ENCODE measurements around the gene TBL3. TPM values are rescaled to one million over a fixed set of nuclear protein-coding genes. Genes with fewer than 3 reads are reported as not detected.

Gene TBL3
- total and polyA plus RNA-seq, 2 donors (not counting 1 experiment from before 2014, with no cell fraction given), result 31.9 to 52.2 TPM

- Mint-ChIP-seq H3K4me3 (peak overlapping the region; percentile 82), H3K27ac (peak overlapping the region; percentile 68), H3K27me3 (no peaks in the 10 kb centered on the region), H3K4me1 (peaks cover 43% of the 10 kb centered on the region), H3K9me3 (ENCODE audit: insufficient read depth) (no peaks in the 10 kb centered on the region)
- H3K4me3 ChIP-seq (ENCODE audit: control extremely low read depth in 1 of 5, extremely low read depth in 1 of 5, insufficient read depth in 1 of 5, low read depth in 2 of 5, low read length in 4 of 5), result peak overlapping the region; percentile 17 to 67 (median 54)
- peaks cover 0 to 6% of the 10 kb centered on the region in 2 experiments for H3K36me3 ChIP-seq (replicated peaks in 1 of 2; ENCODE audit: control extremely low read depth in 1 of 2, control insufficient read depth in 1 of 2, extremely low read depth in 1 of 2, insufficient read depth in 2 of 2, low read length in 1 of 2)
- peak overlapping the region; percentile 51 for H2AFZ ChIP-seq (ENCODE audit: insufficient read depth, low read depth, low read length, poor library complexity, severe bottlenecking)
- ChIA-PET CTCF (interaction anchor here (1.1 kb wide), 1 partner anchor 51 kb away, joined by 3 read pairs; no protein-coding TSS in a partner anchor), POLR2A (interaction anchor here (1.1 to 1.5 kb wide), 3 partner anchors 18 to 146 kb away, joined by 3 to 5 read pairs (median 4); partner anchors contain the start of genes RPS2 and TRAF7)
- DNase-seq (no peak), ATAC-seq (ENCODE audit: low read depth) (peak; percentile 4)
- no peaks in the 10 kb centered on the region for H3K27me3 ChIP-seq (replicated peaks in 1 of 4; ENCODE audit: control extremely low read depth in 1 of 4, control insufficient read depth in 3 of 4, insufficient read depth in 4 of 4, low read length in 3 of 4)
- no peaks in the 10 kb centered on the region for H3K9me3 ChIP-seq (ENCODE audit: control extremely low read depth in 1 of 3, control insufficient read depth in 2 of 3, insufficient read depth in 1 of 3, low read length in 2 of 3)
- TF ChIP-seq EZH2 (IDR thresholded peaks at IDR 0.05; ENCODE audit: borderline replicate concordance, insufficient read depth, low read depth, low read length, poor library complexity, severe bottlenecking), result no peak
- TF ChIP-seq CTCF (IDR thresholded peaks at IDR 0.05), result no peak
- peak overlapping the region in 1 of 2 donors; percentile 77 for H3K27ac ChIP-seq (ENCODE audit: low read length in 2 of 2)
- under 1% methylated on average over 55 of the region's 55 CpGs for WGBS (ENCODE audit: insufficient coverage)
- H3K4me1 ChIP-seq (ENCODE audit: control insufficient read depth in 2 of 2, insufficient read depth in 2 of 2, low read length in 2 of 2), result peaks cover 38 to 48% of the 10 kb centered on the region in 2 donors
- peak overlapping the region; percentile 63 for H3K9ac ChIP-seq (ENCODE audit: low read length)
- peaks cover 50% of the 10 kb centered on the region for H4K20me1 ChIP-seq (ENCODE audit: control insufficient read depth, insufficient read depth, low read length, poor library complexity, severe bottlenecking)
- H3K4me2 ChIP-seq (replicated peaks; ENCODE audit: low read depth, low read length, poor library complexity, severe bottlenecking), result peak overlapping the region; percentile 77
- intact Hi-C loops (cut with micrococcal nuclease), result loop anchor here (1.0 to 2.0 kb wide), 7 partner anchors 14 to 146 kb away; partner anchors contain the start of genes GFER, NDUFB10, NTHL1 and RPS2
- peaks cover 58% of the 10 kb centered on the region for H3K79me2 ChIP-seq (ENCODE audit: control insufficient read depth, insufficient read depth, low read length)
These were observed 37.4 kb downstream of the TBL3 start for GRCh38 chr16:2009164-2009711.
